Measurements from ENCODE around the gene KLHL41. TPM values are rescaled to one million over a fixed set of nuclear protein-coding genes. Genes with fewer than 3 reads are reported as not detected.
A peak's percentile ranks its signal among the peaks of the same experiment; 100 is the strongest.

The KLHL41 gene
- total and polyA plus RNA-seq, 2 of the 13 experiments (the other 11 are each of a cell fraction or from before 2014, with no cell fraction given): 0.07 to 0.31 TPM

- TF ChIP-seq PTBP1 (IDR thresholded peaks at IDR 0.05; ENCODE audit: low read depth, low read length, poor library complexity, severe bottlenecking) (no peak), CBFB (CRISPR knock-in tag; IDR thresholded peaks at IDR 0.05) (no peak), ARID5B (CRISPR knock-in tag; IDR thresholded peaks at IDR 0.05) (0 out of 2 replicates have a peak, but pooled peaks have one; percentile 28), HOXD1 (CRISPR knock-in tag; IDR thresholded peaks at IDR 0.05) (no peak), CEBPB (IDR thresholded peaks at IDR 0.05; ENCODE audit: borderline replicate concordance, low read depth, low read length) (peak; percentile 78), FOXP1 (IDR thresholded peaks at IDR 0.05) (no peak), FOXP1 (CRISPR knock-in tag; IDR thresholded peaks at IDR 0.05) (no peak), HNF4A (CRISPR knock-in tag; IDR thresholded peaks at IDR 0.05) (0 out of 2 replicates have a peak, but pooled peaks have one; percentile 19), ZNF639 (CRISPR knock-in tag; conservative IDR thresholded peaks at IDR 0.05) (no peak), ZNF768 (CRISPR knock-in tag; IDR thresholded peaks at IDR 0.05) (no peak), SCMH1 (CRISPR knock-in tag; IDR thresholded peaks at IDR 0.05; ENCODE audit: borderline replicate concordance) (no peak), ZMYM3 (CRISPR knock-in tag; IDR thresholded peaks at IDR 0.05) (no peak), SMAD1 (CRISPR knock-in tag; IDR thresholded peaks at IDR 0.05; ENCODE audit: borderline replicate concordance, low read depth) (no peak), MYNN (CRISPR knock-in tag; IDR thresholded peaks at IDR 0.05; ENCODE audit: low read depth) (no peak), TOPORS (CRISPR knock-in tag; IDR thresholded peaks at IDR 0.05) (no peak), ZNF772 (CRISPR knock-in tag; IDR thresholded peaks at IDR 0.05) (no peak), ZNF841 (CRISPR knock-in tag; IDR thresholded peaks at IDR 0.05; ENCODE audit: borderline replicate concordance) (no peak), ZNF367 (CRISPR knock-in tag; IDR thresholded peaks at IDR 0.05; ENCODE audit: borderline replicate concordance) (no peak), BCL3 (CRISPR knock-in tag; IDR thresholded peaks at IDR 0.05) (no peak), NR2F1 (CRISPR knock-in tag; IDR thresholded peaks at IDR 0.05) (0 out of 4 replicates have a peak, but pooled peaks of 1 of the 2 experiments have one; percentile 20), PATZ1 (CRISPR knock-in tag; IDR thresholded peaks at IDR 0.05) (peak; percentile 52), SOX5 (CRISPR knock-in tag; IDR thresholded peaks at IDR 0.05; ENCODE audit: borderline replicate concordance) (peak; percentile 18; the same call in 1 of the 2 replicates), LCORL (IDR thresholded peaks at IDR 0.05) (no peak), LCORL (CRISPR knock-in tag; IDR thresholded peaks at IDR 0.05) (peak; percentile 49; the same call in 1 of the 2 replicates), SAP130 (CRISPR knock-in tag; IDR thresholded peaks at IDR 0.05; ENCODE audit: low read depth) (peak; percentile 60)
Observed at GRCh38 chr2:169513926-169514325, 4.4 kb downstream of the KLHL41 start (continued).

Data from HepG2 (cell line).